SH-SY5Y (cell line): ENCODE data around the gene TUBG1.

Source experiments
- GATA2 ChIP-seq: IDR thresholded peaks from 2 replicates; pipeline ENCODE4 v1.6.1; 2011; ENCODE audit warnings: mild to moderate bottlenecking, low read depth, low read length
- GATA3 ChIP-seq: IDR thresholded peaks from 2 replicates; pipeline ENCODE4 v1.6.1; 2011; ENCODE audit warnings: low read depth, mild to moderate bottlenecking, low read length, moderate library complexity

The TUBG1 gene

GRCh38 chr17:42596386-42596785 lies 13.1 kb upstream of the TUBG1 start:
- TF ChIP-seq GATA3 (no peak), GATA2 (no peak)

DNA sequence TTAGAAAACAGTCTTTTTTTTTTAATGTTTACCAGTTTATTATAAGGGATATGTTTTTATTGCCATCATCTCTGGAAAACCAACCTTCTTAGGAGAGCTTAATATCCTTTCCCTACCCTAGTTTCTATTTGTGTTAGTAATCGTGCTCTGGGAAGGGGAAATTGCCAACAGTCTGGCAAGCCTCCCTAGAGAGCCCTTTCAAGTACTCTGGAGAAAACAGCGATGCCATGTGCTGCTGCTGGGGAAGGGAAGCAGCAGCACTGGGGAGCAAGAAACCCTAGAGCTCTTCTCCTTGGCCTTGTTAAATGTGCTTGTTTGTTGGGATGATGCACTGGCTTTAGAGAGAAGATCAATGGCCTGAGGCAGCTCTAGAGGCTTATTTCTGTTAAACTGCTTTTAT lies 10.6 kb upstream of the TUBG1 start:
- no peak for TF ChIP-seq GATA3
- no peak for TF ChIP-seq GATA2

DNA sequence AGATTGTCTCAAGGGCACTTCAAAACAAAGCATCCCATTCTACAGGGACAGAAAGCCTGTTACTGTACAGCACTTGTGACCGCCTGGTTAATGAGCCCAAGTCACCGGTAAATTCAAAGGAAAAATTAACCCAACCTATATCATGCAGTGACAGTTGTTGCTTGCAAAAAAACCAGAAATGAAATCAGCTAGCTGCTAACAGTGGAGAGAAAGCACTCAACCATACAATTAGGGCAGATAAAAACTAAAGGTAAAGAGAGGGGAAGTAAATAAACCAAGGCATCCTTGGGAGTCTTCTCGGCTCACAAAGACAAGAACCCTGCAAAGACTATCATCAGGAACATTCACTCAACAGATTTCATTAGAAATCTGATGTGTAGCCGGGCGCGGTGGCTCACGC lies 6.2 kb upstream of the TUBG1 start:
- TF ChIP-seq GATA3 (no peak), GATA2 (no peak)

- TF ChIP-seq GATA3 (no peak), GATA2 (no peak)
Measured at GRCh38 chr17:42607769-42608168, 1.7 kb upstream of the TUBG1 start.

GRCh38 chr17:42608305-42609181 lies 940 bp upstream of the TUBG1 start:
- TF ChIP-seq GATA2 (no peak), GATA3 (no peak)

GRCh38 chr17:42612013-42612412 lies 2.5 kb downstream of the TUBG1 start:
- TF ChIP-seq GATA3 (no peak), GATA2 (no peak)

GRCh38 chr17:42613699-42614295 lies 4.3 kb downstream of the TUBG1 start:
- TF ChIP-seq GATA2 (no peak), GATA3 (no peak)

GRCh38 chr17:42617956-42618431 lies 8.5 kb downstream of the TUBG1 start:
- TF ChIP-seq GATA3: no peak
- no peak for TF ChIP-seq GATA2

DNA sequence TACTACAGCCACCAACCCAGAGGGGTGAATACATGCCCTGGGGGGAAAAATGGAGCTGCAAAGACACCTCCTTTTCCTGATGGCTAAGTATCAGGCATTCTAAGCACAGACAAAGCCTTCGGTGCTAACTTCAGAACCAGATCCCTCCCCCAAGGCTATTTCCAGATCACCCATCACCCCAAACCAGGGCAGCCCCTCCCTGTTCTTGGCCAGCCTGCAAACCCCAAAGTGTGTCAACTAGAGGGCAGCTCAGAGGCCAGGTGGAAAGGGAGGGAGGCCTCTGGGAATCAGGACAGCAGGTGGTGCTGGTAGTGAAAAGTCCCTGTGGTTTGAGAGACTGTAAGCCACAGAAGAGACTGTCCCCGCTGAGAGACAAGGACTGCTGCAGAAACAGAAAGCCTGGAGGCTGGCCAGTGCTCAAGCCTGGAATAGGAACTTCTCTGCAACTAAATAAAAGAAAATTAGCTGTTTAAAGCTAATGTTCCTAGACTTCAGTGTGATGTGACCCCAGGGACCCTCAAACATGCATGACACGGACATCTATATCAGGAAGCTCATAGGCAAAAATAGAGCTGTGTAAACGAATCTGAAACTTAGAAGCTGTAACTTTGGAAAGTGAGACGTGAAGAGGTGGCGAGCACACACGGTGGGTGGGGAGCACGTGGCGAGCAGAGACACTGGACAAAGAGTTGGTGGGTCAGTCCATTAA lies 9.1 kb downstream of the TUBG1 start:
- TF ChIP-seq GATA2 (no peak), GATA3 (no peak)

DNA sequence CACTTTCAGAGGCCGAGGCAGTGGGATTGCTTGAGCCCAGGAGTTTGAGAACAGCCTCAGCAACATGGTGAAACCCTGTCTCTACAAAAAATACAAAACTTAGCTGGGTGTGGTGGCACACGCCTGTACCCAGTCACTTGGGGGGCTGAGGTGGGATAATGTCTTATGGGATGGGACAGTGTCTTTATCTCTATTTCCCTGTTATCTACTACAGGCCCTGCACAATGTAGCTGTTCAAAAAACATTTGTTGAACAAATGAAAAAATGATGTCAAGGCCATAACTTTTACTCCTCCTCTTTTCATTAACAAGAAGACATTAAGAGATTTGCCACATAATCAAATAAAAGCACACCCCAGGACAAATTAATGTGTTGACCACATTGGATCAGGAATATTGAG lies 13.8 kb downstream of the TUBG1 start:
- TF ChIP-seq GATA2: no peak
- TF ChIP-seq GATA3: no peak

GRCh38 chr17:42623732-42624596 lies 14.5 kb downstream of the TUBG1 start:
- TF ChIP-seq GATA3: no peak
- TF ChIP-seq GATA2: no peak

DNA sequence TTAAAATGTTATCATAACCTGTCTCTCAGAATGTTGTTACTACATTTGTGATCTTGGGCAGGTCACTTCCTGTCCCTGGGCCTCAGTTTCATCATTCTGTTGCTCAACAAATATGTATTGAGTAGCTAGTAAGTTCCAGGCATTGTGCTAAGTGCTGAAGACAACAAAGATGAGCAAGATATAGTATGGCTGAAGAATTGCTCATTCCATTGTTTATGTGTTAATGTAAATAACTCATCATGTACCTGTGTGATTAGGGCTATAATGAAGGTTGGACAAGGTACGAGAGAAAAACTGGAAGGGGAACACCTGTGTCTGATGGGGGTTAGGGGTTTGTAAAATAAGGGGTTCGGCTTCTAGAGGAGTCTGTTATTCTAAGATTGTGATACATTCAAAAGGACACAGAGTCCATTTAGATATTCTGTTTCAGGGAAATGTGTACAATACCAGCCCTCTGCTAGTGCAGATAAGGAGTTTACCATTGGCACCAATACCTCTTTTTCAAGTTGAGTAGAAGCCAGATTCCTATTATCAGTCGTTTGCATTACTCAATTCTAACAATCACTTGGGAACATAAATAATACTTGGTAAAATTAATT lies 20.0 kb downstream of the TUBG1 start:
- no peak for TF ChIP-seq GATA3
- TF ChIP-seq GATA2: no peak

- no peak for TF ChIP-seq GATA3
- no peak for TF ChIP-seq GATA2
Measured at GRCh38 chr17:42632949-42633444, 23.5 kb downstream of the TUBG1 start.

- no peak for TF ChIP-seq GATA2
- TF ChIP-seq GATA3: no peak
Measured at GRCh38 chr17:42639525-42640113, 30.1 kb downstream of the TUBG1 start.
